Fibroblast of lung (primary cell): ENCODE results near the gene CCNE1. TPM values are rescaled to one million over a fixed set of nuclear protein-coding genes. Genes with fewer than 3 reads are reported as not detected.
A peak's percentile ranks its signal among the peaks of the same experiment; 100 is the strongest.

Experiments used
- DNase-seq, 2 donors: peaks; one replicate each; pipeline versions ENCODE4 v3.0.0 to v3.0.0-alpha.2; 2010; ENCODE audit warnings: low read depth in 2 of 2
- H2AFZ ChIP-seq: 2 replicates; pipeline ENCODE4 v1.5.1; 2012; ENCODE audit warnings: low read length, control low read depth, inconsistent platforms
- H3K27ac ChIP-seq: 2 replicates; pipeline ENCODE4 v1.5.1; 2011; ENCODE audit warnings: low read length, control low read depth; ENCODE audit not compliant: insufficient read depth
- H3K27me3 ChIP-seq: 2 replicates; pipeline ENCODE4 v1.5.1; 2011; ENCODE audit warnings: mild to moderate bottlenecking, low read length; ENCODE audit not compliant: control insufficient read depth, insufficient read depth
- H3K36me3 ChIP-seq: 2 replicates; pipeline ENCODE4 v1.5.1; 2011; ENCODE audit warnings: low read length; ENCODE audit not compliant: control insufficient read depth, insufficient read depth
- H3K4me1 ChIP-seq: 2 replicates; pipeline ENCODE4 v1.5.1; 2011; ENCODE audit warnings: low read length; ENCODE audit not compliant: control insufficient read depth, insufficient read depth; ENCODE audit errors: extremely low read depth
- H3K4me2 ChIP-seq: 2 replicates; pipeline ENCODE4 v1.5.1; 2011; ENCODE audit warnings: low read length, control low read depth; ENCODE audit not compliant: insufficient read depth; ENCODE audit errors: extremely low read depth
- H3K4me3 ChIP-seq, 4 experiments: fragments of 200-600 bp in 1 of 4; sonication (generic) in 1 of 4; replicated peaks in 1 of 4; 2 replicates each; pipeline ENCODE4 v1.5.1; 2011 to 2016; ENCODE audit warnings: low read length in 4 of 4, low read depth in 3 of 4, mild to moderate bottlenecking in 3 of 4, control low read depth in 2 of 4, inconsistent platforms in 1 of 4, mixed read lengths in 1 of 4; ENCODE audit not compliant: insufficient read depth in 1 of 4; ENCODE audit errors: control extremely low read depth in 1 of 4
- H3K79me2 ChIP-seq: 2 replicates; pipeline ENCODE4 v1.5.1; 2012; ENCODE audit warnings: mild to moderate bottlenecking, low read length, inconsistent platforms; ENCODE audit not compliant: control insufficient read depth, insufficient read depth
- H3K9ac ChIP-seq: 2 replicates; pipeline ENCODE4 v1.5.1; 2011; ENCODE audit warnings: mild to moderate bottlenecking, low read length, control low read depth; ENCODE audit not compliant: insufficient read depth
- H3K9me3 ChIP-seq: 2 replicates; pipeline ENCODE4 v1.5.1; 2012; ENCODE audit warnings: low read depth, low read length; ENCODE audit not compliant: control insufficient read depth, insufficient read depth
- H4K20me1 ChIP-seq: 2 replicates; pipeline ENCODE4 v1.5.1; 2011; ENCODE audit warnings: low read length; ENCODE audit not compliant: control insufficient read depth, insufficient read depth; ENCODE audit errors: extremely low read depth
- CTCF ChIP-seq, 2 donors: IDR thresholded peaks in 1 of 2; conservative IDR thresholded peaks in 1 of 2; 1 replicate in 1 of 2; 2 replicates in 1 of 2; pipeline ENCODE4 v1.5.1; 2011 to 2012; ENCODE audit warnings: low read length in 2 of 2, control low read depth in 1 of 2, inconsistent platforms in 1 of 2, low read depth in 1 of 2, mild to moderate bottlenecking in 1 of 2
- EZH2 ChIP-seq: IDR thresholded peaks from 2 replicates; pipeline ENCODE4 v1.5.1; 2012; ENCODE audit warnings: low read length, control low read depth, mild to moderate bottlenecking; ENCODE audit errors: missing control alignments
- polyA plus RNA-seq, 2 donors: library from polyadenylated mRNA; depleted of rRNA in 1 of 2; stranded (reverse) in 1 of 2; unstranded in 1 of 2; fragments of >200 nt; gene quantifications; 2 replicates each; pipeline ENCODE4 v1.2.1, GENCODE V29; 2011 to 2012; ENCODE audit warnings: missing spikeins in 1 of 2
- total RNA-seq: library from RNA; depleted of rRNA; stranded (reverse); fragments of >200 nt; gene quantifications from 2 replicates; pipeline ENCODE4 v1.2.1, GENCODE V29; 2014

The CCNE1 gene
- total and polyA plus RNA-seq, 2 donors (not counting 1 experiment from before 2014, with no cell fraction given): 4.8 to 5.3 TPM

GRCh38 chr19:29807870-29808405 lies 3.9 kb upstream of the CCNE1 start:
- no peak overlapping the region for H3K9ac ChIP-seq
- no peaks in the 10 kb centered on the region for H3K4me1 ChIP-seq
- TF ChIP-seq EZH2 (no peak), CTCF (conservative IDR thresholded peaks at IDR 0.05 in 1 of 2, IDR thresholded peaks at IDR 0.05 in 1 of 2; ENCODE audit: low read depth in 1 of 2, low read length in 2 of 2) (no peak)
- no peak overlapping the region for H3K4me3 ChIP-seq
- DNase-seq: no peak
- H3K4me2 ChIP-seq: no peak overlapping the region
- H4K20me1 ChIP-seq: no peaks in the 10 kb centered on the region
- no peak overlapping the region for H3K27ac ChIP-seq
- H3K27me3 ChIP-seq: no peaks in the 10 kb centered on the region
- H3K9me3 ChIP-seq: no peaks in the 10 kb centered on the region
- H3K79me2 ChIP-seq: no peaks in the 10 kb centered on the region
- H3K36me3 ChIP-seq: no peaks in the 10 kb centered on the region
- H2AFZ ChIP-seq: no peak overlapping the region

GRCh38 chr19:29809795-29810503 lies 1.8 kb upstream of the CCNE1 start:
- Histone ChIP-seq H2AFZ (no peak overlapping the region), H3K4me2 (no peak overlapping the region), H3K9ac (no peak overlapping the region), H3K9me3 (no peaks in the 10 kb centered on the region), H4K20me1 (no peaks in the 10 kb centered on the region), H3K27me3 (no peaks in the 10 kb centered on the region), H3K4me1 (no peaks in the 10 kb centered on the region), H3K79me2 (no peaks in the 10 kb centered on the region), H3K4me3 (no peak overlapping the region), H3K36me3 (no peaks in the 10 kb centered on the region), H3K27ac (no peak overlapping the region)
- DNase-seq: no peak
- TF ChIP-seq CTCF (conservative IDR thresholded peaks at IDR 0.05 in 1 of 2, IDR thresholded peaks at IDR 0.05 in 1 of 2; ENCODE audit: low read depth in 1 of 2, low read length in 2 of 2) (no peak), EZH2 (no peak)

GRCh38 chr19:29810504-29810871 lies 1.3 kb upstream of the CCNE1 start:
- Histone ChIP-seq H3K9me3 (no peaks in the 10 kb centered on the region), H3K79me2 (no peaks in the 10 kb centered on the region), H3K4me3 (no peak overlapping the region), H2AFZ (no peak overlapping the region), H3K9ac (no peak overlapping the region), H3K4me2 (no peak overlapping the region), H3K27ac (no peak overlapping the region), H3K4me1 (no peaks in the 10 kb centered on the region), H3K27me3 (no peaks in the 10 kb centered on the region), H4K20me1 (no peaks in the 10 kb centered on the region), H3K36me3 (no peaks in the 10 kb centered on the region)
- peak; percentile 12 for DNase-seq
- TF ChIP-seq EZH2 (no peak), CTCF (conservative IDR thresholded peaks at IDR 0.05 in 1 of 2, IDR thresholded peaks at IDR 0.05 in 1 of 2; ENCODE audit: low read depth in 1 of 2, low read length in 2 of 2) (no peak)
